PFSK-1 (cell line): Measurements from ENCODE around the gene TMEM181.

ENCODE experiments used
- POLR2AphosphoS5 ChIP-seq: IDR thresholded peaks from 2 replicates; pipeline ENCODE4 v1.6.1; 2012; ENCODE audit warnings: low read depth, mild to moderate bottlenecking, control low read depth, low read length, moderate library complexity
- SIN3A ChIP-seq: IDR thresholded peaks from 2 replicates; pipeline ENCODE4 v1.6.1; 2012; ENCODE audit warnings: mild to moderate bottlenecking, low read length, moderate library complexity, borderline replicate concordance; ENCODE audit not compliant: insufficient read depth

- TF ChIP-seq SIN3A (no peak), POLR2AphosphoS5 (no peak)
Observed at GRCh38 chr6:158561938-158562337, 2.0 kb downstream of the TMEM181 start.
